NCI-H1436 (cell line): ENCODE data around the gene VAMP4.
"Not testable (repeated sequence)": the region's sequence is repeated elsewhere in the genome, so short reads cannot be mapped to it uniquely, and the experiment has no call there.

Experiments
- DNase-seq: peaks from one replicate; lab custom pipeline; 2025; lab: John Stamatoyannopoulos, UW

The VAMP4 gene

GRCh38 chr1:171751221-171751620 is 9.4 kb upstream of the VAMP4 start:
- no peak for DNase-seq

GRCh38 chr1:171748651-171749050 is 6.8 kb upstream of the VAMP4 start:
- DNase-seq, result no peak

- no peak for DNase-seq
These were observed 3.1 kb upstream of the VAMP4 start for GRCh38 chr1:171744986-171745385.

GRCh38 chr1:171743081-171743870 is 1.4 kb upstream of the VAMP4 start:
- no peak for DNase-seq

- DNase-seq, result no peak
These were observed 685 bp upstream of the VAMP4 start for GRCh38 chr1:171742577-171742922.

- no peak for DNase-seq
These were observed 636 bp downstream of the VAMP4 start for GRCh38 chr1:171740987-171741871.

GRCh38 chr1:171740356-171740863 is 1.5 kb downstream of the VAMP4 start:
- no peak for DNase-seq

- DNase-seq, result no peak
These were observed 2.2 kb downstream of the VAMP4 start for GRCh38 chr1:171739656-171740055.

GRCh38 chr1:171738911-171739310 is 3.0 kb downstream of the VAMP4 start:
- no peak for DNase-seq

GRCh38 chr1:171736196-171736595 is 5.7 kb downstream of the VAMP4 start:
- no peak for DNase-seq

GRCh38 chr1:171730052-171730451 is 11.8 kb downstream of the VAMP4 start:
- no peak for DNase-seq

- DNase-seq, result no peak
These were observed 14.1 kb downstream of the VAMP4 start for GRCh38 chr1:171727778-171728177.

GRCh38 chr1:171723180-171723579 is 18.7 kb downstream of the VAMP4 start:
- DNase-seq, result not testable (repeated sequence)

GRCh38 chr1:171718848-171719247 is 23.0 kb downstream of the VAMP4 start:
- DNase-seq, result no peak

- DNase-seq, result no peak
These were observed 23.6 kb downstream of the VAMP4 start for GRCh38 chr1:171718216-171718615.

- DNase-seq, result no peak
These were observed 24.7 kb downstream of the VAMP4 start for GRCh38 chr1:171717062-171717718.

- no peak for DNase-seq
These were observed 25.2 kb downstream of the VAMP4 start for GRCh38 chr1:171716616-171717015.

GRCh38 chr1:171715813-171716251 is 26.0 kb downstream of the VAMP4 start:
- DNase-seq, result no peak

- DNase-seq, result no peak
These were observed 29.5 kb downstream of the VAMP4 start for GRCh38 chr1:171712341-171712740.

- DNase-seq, result no peak
These were observed 30.2 kb downstream of the VAMP4 start for GRCh38 chr1:171711643-171712042.

- no peak for DNase-seq
These were observed 34.3 kb downstream of the VAMP4 start for GRCh38 chr1:171707583-171707982.

- no peak for DNase-seq
These were observed 39.3 kb downstream of the VAMP4 start for GRCh38 chr1:171702598-171702997.
